HepG2 (cell line): ENCODE data around the gene DNAAF8. TPM values are rescaled to one million over a fixed set of nuclear protein-coding genes. Genes with fewer than 3 reads are reported as not detected.

Experiments used
- ELF1 ChIP-seq: sonication (generic); formaldehyde crosslinking; IDR thresholded peaks from 2 replicates; pipeline ENCODE4 v1.4.0; 2020; ENCODE audit warnings: missing genetic modification reagents
- HNRNPLL ChIP-seq: fragments of 200-400 bp; formaldehyde crosslinking; IDR thresholded peaks from 2 replicates; pipeline ENCODE4 v1.6.1; 2017; ENCODE audit warnings: mild to moderate bottlenecking, low read depth, low read length; ENCODE audit not compliant: poor library complexity, severe bottlenecking
- HNRNPUL1 ChIP-seq: fragments of 200-400 bp; formaldehyde crosslinking; IDR thresholded peaks from 2 replicates; pipeline ENCODE4 v1.6.1; 2017; ENCODE audit warnings: low read depth, mild to moderate bottlenecking, low read length, moderate library complexity
- JARID2 ChIP-seq: sonication (generic); formaldehyde crosslinking; IDR thresholded peaks from 2 replicates; pipeline ENCODE4 v1.8.1; 2023; ENCODE audit warnings: missing genetic modification reagents, inconsistent platforms; ENCODE audit not compliant: insufficient replicate concordance
- KLF11 ChIP-seq: IDR thresholded peaks from 2 replicates; pipeline ENCODE4 v1.6.1; 2016; ENCODE audit warnings: missing compliant biosample characterization
- KLF15 ChIP-seq: sonication (generic); formaldehyde crosslinking; IDR thresholded peaks from 2 replicates; pipeline ENCODE4 v1.8.1; 2023; ENCODE audit warnings: borderline replicate concordance, mild to moderate bottlenecking, inconsistent platforms, missing genetic modification reagents, mixed read lengths
- MEIS2 ChIP-seq: sonication (generic); formaldehyde crosslinking; IDR thresholded peaks from 2 replicates; pipeline ENCODE4 v1.9.0; 2021; ENCODE audit warnings: mild to moderate bottlenecking, missing genetic modification reagents
- NR1H2 ChIP-seq: sonication (generic); formaldehyde crosslinking; IDR thresholded peaks from 2 replicates; pipeline ENCODE4 v1.8.1; 2022; ENCODE audit warnings: low read depth, missing genetic modification reagents, borderline replicate concordance
- SMARCC2 ChIP-seq: fragments of 450-650 bp; IDR thresholded peaks from 2 replicates; pipeline ENCODE4 v1.6.1; 2017; ENCODE audit warnings: antibody characterized with exemption, mild to moderate bottlenecking
- SMYD3 ChIP-seq: sonication (generic); formaldehyde crosslinking; IDR thresholded peaks from 2 replicates; pipeline ENCODE4 v1.8.1; 2023; ENCODE audit warnings: mild to moderate bottlenecking, missing genetic modification reagents
- SP1 ChIP-seq, 2 experiments: fragments of 450-650 bp in 1 of 2; sonication (generic) in 1 of 2; formaldehyde crosslinking in 1 of 2; IDR thresholded peaks; 2 replicates each; pipeline versions ENCODE4 v1.4.0 to v1.6.1; 2016 to 2020; ENCODE audit warnings: missing genetic modification reagents in 1 of 2
- ZBTB1 ChIP-seq: sonication (generic); formaldehyde crosslinking; IDR thresholded peaks from 2 replicates; pipeline ENCODE4 v1.4.0; 2020; ENCODE audit warnings: missing genetic modification reagents, borderline replicate concordance
- ZKSCAN5 ChIP-seq: sonication (generic); formaldehyde crosslinking; IDR thresholded peaks from 2 replicates; pipeline ENCODE4 v1.5.1; 2020; ENCODE audit warnings: mild to moderate bottlenecking, missing genetic modification reagents
- ZNF264 ChIP-seq: sonication (generic); formaldehyde crosslinking; IDR thresholded peaks from 2 replicates; pipeline ENCODE4 v1.4.0; 2020; ENCODE audit warnings: missing genetic modification reagents
- ZNF343 ChIP-seq: sonication (generic); formaldehyde crosslinking; IDR thresholded peaks from 2 replicates; pipeline ENCODE4 v1.4.0; 2020; ENCODE audit warnings: mild to moderate bottlenecking, missing genetic modification reagents
- ZNF382 ChIP-seq: sonication (generic); formaldehyde crosslinking; IDR thresholded peaks from 2 replicates; pipeline ENCODE4 v1.5.0; 2020; ENCODE audit warnings: missing genetic modification reagents, mild to moderate bottlenecking, borderline replicate concordance
- ZNF605 ChIP-seq: sonication (generic); formaldehyde crosslinking; IDR thresholded peaks from 2 replicates; pipeline ENCODE4 v1.8.0; 2022; ENCODE audit warnings: mild to moderate bottlenecking, missing genetic modification reagents
- ZSCAN25 ChIP-seq: sonication (generic); formaldehyde crosslinking; IDR thresholded peaks from 2 replicates; pipeline ENCODE4 v1.8.0; 2022; ENCODE audit warnings: mild to moderate bottlenecking, missing genetic modification reagents
- polyA plus RNA-seq, 8 experiments: library from polyadenylated mRNA; depleted of rRNA in 3 of 8; stranded (reverse) in 7 of 8; unstranded in 1 of 8; fragments of >200 nt; fragmentation: Illumina TruSeq in 4 of 8; extraction: Trizol in 4 of 8; gene quantifications; 2 replicates each; pipeline versions ENCODE4 v1.2.1 to v1.2.3, GENCODE V29; 2011 to 2016; ENCODE audit warnings: low read depth in 4 of 8, missing spikeins in 1 of 8, mixed read lengths in 1 of 8; ENCODE audit not compliant: insufficient read depth in 1 of 8
- total RNA-seq, 5 experiments: library from RNA; depleted of rRNA; stranded (reverse); fragments of >200 nt; fragmentation: Illumina TruSeq; extraction: Trizol; gene quantifications; 2 replicates each; pipeline ENCODE4 v1.2.3, GENCODE V29; 2016; ENCODE audit warnings: low read depth in 1 of 5
- TF ChIP-seq, protein P1 (sequence below): sonication (generic); formaldehyde crosslinking; conservative IDR thresholded peaks from 2 replicates; pipeline ENCODE4 v1.8.0; 2022; ENCODE audit warnings: mild to moderate bottlenecking, moderate library complexity, missing genetic modification reagents
- TF ChIP-seq, protein P2 (sequence below): sonication (generic); formaldehyde crosslinking; IDR thresholded peaks from 2 replicates; pipeline ENCODE4 v1.4.0; 2020; ENCODE audit warnings: missing genetic modification reagents, borderline replicate concordance
- TF ChIP-seq, protein P3 (sequence below): IDR thresholded peaks from 2 replicates; pipeline ENCODE4 v1.6.1; 2016; ENCODE audit warnings: low read depth, borderline replicate concordance
- TF ChIP-seq, protein P4 (sequence below): sonication (generic); formaldehyde crosslinking; IDR thresholded peaks from 2 replicates; pipeline ENCODE4 v1.5.1; 2020; ENCODE audit warnings: mild to moderate bottlenecking, missing genetic modification reagents

The DNAAF8 gene
- total and polyA plus RNA-seq, 2 of the 13 experiments (the other 11 are each of a cell fraction or from before 2014, with no cell fraction given), result 0.44 TPM; not detected in 1

DNA sequence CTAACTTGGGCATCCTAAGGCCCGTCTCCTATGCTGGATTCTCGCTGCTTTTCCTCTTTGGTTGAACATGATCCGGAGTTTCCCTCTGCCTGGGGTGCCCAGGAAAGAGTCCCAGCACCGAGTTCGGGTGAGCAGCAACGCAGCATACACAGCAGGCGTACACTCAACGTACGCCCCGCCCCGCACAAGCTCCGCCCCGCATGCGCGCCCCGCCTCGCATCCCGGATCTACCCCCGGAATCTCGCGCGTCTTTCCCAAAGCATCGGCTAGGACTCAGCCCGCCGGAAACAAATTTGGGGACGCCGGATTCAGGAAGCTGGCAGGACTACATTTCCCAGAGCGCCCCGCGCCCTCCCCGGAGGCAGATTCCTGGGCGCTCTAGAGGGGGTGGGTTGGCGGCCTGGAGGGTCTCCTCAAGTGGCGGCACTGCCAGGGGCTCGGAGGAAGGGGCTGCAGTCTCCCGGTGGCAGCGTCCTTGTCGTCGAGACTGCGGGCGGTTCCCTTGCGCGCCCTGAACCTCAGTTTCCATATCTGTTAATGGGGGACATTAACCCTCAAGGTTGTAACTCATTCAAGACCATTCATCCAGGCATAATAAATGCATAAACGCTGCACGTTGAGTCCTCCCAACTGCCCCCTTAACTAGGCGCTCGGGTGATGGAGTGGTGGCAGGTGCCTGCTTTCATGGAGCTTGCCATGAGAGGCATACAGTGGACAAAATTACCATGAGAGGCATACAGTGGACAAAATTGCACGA lies 34.4 kb downstream of the DNAAF8 start (continued):
- TF ChIP-seq, protein P1, sequence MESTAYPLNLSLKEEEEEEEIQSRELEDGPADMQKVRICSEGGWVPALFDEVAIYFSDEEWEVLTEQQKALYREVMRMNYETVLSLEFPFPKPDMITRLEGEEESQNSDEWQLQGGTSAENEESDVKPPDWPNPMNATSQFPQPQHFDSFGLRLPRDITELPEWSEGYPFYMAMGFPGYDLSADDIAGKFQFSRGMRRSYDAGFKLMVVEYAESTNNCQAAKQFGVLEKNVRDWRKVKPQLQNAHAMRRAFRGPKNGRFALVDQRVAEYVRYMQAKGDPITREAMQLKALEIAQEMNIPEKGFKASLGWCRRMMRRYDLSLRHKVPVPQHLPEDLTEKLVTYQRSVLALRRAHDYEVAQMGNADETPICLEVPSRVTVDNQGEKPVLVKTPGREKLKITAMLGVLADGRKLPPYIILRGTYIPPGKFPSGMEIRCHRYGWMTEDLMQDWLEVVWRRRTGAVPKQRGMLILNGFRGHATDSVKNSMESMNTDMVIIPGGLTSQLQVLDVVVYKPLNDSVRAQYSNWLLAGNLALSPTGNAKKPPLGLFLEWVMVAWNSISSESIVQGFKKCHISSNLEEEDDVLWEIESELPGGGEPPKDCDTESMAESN (CRISPR knock-in tag), result 0 out of 2 replicates have a peak, but pooled peaks have one; percentile 40
- TF ChIP-seq ZNF264 (CRISPR knock-in tag), result peak; percentile 56; the same call in 1 of the 2 replicates
- TF ChIP-seq, protein P2, sequence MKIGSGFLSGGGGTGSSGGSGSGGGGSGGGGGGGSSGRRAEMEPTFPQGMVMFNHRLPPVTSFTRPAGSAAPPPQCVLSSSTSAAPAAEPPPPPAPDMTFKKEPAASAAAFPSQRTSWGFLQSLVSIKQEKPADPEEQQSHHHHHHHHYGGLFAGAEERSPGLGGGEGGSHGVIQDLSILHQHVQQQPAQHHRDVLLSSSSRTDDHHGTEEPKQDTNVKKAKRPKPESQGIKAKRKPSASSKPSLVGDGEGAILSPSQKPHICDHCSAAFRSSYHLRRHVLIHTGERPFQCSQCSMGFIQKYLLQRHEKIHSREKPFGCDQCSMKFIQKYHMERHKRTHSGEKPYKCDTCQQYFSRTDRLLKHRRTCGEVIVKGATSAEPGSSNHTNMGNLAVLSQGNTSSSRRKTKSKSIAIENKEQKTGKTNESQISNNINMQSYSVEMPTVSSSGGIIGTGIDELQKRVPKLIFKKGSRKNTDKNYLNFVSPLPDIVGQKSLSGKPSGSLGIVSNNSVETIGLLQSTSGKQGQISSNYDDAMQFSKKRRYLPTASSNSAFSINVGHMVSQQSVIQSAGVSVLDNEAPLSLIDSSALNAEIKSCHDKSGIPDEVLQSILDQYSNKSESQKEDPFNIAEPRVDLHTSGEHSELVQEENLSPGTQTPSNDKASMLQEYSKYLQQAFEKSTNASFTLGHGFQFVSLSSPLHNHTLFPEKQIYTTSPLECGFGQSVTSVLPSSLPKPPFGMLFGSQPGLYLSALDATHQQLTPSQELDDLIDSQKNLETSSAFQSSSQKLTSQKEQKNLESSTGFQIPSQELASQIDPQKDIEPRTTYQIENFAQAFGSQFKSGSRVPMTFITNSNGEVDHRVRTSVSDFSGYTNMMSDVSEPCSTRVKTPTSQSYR (CRISPR knock-in tag), result no peak; the same call in 1 of the 2 replicates
- TF ChIP-seq, protein P3, sequence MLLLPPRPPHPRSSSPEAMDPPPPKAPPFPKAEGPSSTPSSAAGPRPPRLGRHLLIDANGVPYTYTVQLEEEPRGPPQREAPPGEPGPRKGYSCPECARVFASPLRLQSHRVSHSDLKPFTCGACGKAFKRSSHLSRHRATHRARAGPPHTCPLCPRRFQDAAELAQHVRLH (CRISPR knock-in tag), result peak; percentile 30; the same call in 1 of the 2 replicates
- no peak for TF ChIP-seq ZKSCAN5 (CRISPR knock-in tag)
- no peak for TF ChIP-seq KLF15 (CRISPR knock-in tag)
- TF ChIP-seq KLF11, result peak; percentile 24; the same call in 1 of the 2 replicates
- TF ChIP-seq MEIS2 (CRISPR knock-in tag), result peak; percentile 55; the same call in 1 of the 2 replicates
- no peak; the same call in 1 of the 2 replicates for TF ChIP-seq ZNF605 (CRISPR knock-in tag)
- no peak for TF ChIP-seq SMYD3 (CRISPR knock-in tag)
- no peak for TF ChIP-seq SP1 (IDR thresholded peaks at IDR 0.05)
- peak; percentile 79 for TF ChIP-seq SP1 (CRISPR knock-in tag; IDR thresholded peaks at IDR 0.05)
- TF ChIP-seq, protein P4, sequence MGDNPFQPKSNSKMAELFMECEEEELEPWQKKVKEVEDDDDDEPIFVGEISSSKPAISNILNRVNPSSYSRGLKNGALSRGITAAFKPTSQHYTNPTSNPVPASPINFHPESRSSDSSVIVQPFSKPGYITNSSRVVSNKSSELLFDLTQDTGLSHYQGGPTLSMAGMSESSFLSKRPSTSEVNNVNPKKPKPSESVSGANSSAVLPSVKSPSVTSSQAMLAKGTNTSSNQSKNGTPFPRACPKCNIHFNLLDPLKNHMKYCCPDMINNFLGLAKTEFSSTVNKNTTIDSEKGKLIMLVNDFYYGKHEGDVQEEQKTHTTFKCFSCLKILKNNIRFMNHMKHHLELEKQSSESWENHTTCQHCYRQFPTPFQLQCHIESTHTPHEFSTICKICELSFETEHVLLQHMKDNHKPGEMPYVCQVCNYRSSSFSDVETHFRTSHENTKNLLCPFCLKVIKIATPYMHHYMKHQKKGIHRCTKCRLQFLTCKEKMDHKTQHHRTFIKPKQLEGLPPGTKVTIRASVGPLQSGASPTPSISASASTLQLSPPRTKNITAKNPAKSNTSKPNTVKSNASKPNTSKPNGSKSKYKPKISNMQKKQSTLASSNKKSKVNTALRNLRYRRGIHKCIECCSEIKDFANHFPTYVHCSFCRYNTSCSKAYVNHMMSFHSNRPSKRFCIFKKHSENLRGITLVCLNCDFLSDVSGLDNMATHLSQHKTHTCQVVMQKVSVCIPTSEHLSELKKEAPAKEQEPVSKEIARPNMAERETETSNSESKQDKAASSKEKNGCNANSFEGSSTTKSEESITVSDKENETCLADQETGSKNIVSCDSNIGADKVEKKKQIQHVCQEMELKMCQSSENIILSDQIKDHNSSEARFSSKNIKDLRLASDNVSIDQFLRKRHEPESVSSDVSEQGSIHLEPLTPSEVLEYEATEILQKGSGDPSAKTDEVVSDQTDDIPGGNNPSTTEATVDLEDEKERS (CRISPR knock-in tag), result no peak
- TF ChIP-seq ZSCAN25 (CRISPR knock-in tag), result no peak
- peak; percentile 97 for TF ChIP-seq ELF1 (CRISPR knock-in tag)
- no peak for TF ChIP-seq SMARCC2
- no peak for TF ChIP-seq JARID2 (CRISPR knock-in tag)
- no peak for TF ChIP-seq ZNF382 (CRISPR knock-in tag)
- no peak for TF ChIP-seq ZBTB1
- peak; percentile 96 for TF ChIP-seq HNRNPLL
- no peak for TF ChIP-seq NR1H2 (CRISPR knock-in tag)
- TF ChIP-seq HNRNPUL1, result no peak
- TF ChIP-seq ZNF343 (CRISPR knock-in tag), result no peak
